CD4-positive, alpha-beta memory T cell (primary cell): Measurements from ENCODE around the gene CRB1. TPM values are rescaled to one million over a fixed set of nuclear protein-coding genes. Genes with fewer than 3 reads are reported as not detected.

Experiments
- CTCF ChIA-PET: fragments of 350-600 bp; sonication (Branson Sonifier 250); formaldehyde crosslinking; loops from one replicate; lab custom pipeline; 2021; ENCODE audit warnings: inconsistent platforms; ENCODE audit not compliant: partially characterized antibody; lab: Charles Lee
- POLR2A ChIA-PET: fragments of 350-600 bp; sonication (Branson Sonifier 250); formaldehyde crosslinking; loops from one replicate; lab custom pipeline; 2021; ENCODE audit not compliant: partially characterized antibody; lab: Charles Lee
- DNase-seq, 5 donors: peaks; one replicate each; pipeline versions ENCODE4 v3.0.0 to v3.0.0-alpha.2; 2020 to 2022; ENCODE audit warnings: mixed read lengths in 1 of 5
- H3K27ac ChIP-seq: one replicate; pipeline ENCODE4 v1.7.0; 2013; ENCODE audit warnings: low read depth, low read length
- H3K27me3 ChIP-seq: 2 replicates; pipeline ENCODE4 v1.7.0; 2013; ENCODE audit warnings: mild to moderate bottlenecking, low read length, moderate library complexity; ENCODE audit not compliant: insufficient read depth
- H3K36me3 ChIP-seq: 2 replicates; pipeline ENCODE4 v1.7.0; 2013; ENCODE audit warnings: mild to moderate bottlenecking, low read length, moderate library complexity; ENCODE audit not compliant: insufficient read depth
- H3K4me1 ChIP-seq: 2 replicates; pipeline ENCODE4 v1.7.0; 2013; ENCODE audit warnings: mild to moderate bottlenecking, low read length, moderate library complexity; ENCODE audit not compliant: insufficient read depth
- H3K4me3 ChIP-seq, 2 donors: one replicate each; pipeline ENCODE4 v1.7.0; 2013; ENCODE audit warnings: low read length in 2 of 2, mild to moderate bottlenecking in 1 of 2
- H3K9me3 ChIP-seq, 2 donors: one replicate each; pipeline ENCODE4 v1.7.0; 2013; ENCODE audit warnings: low read length in 2 of 2, control low read depth in 1 of 2; ENCODE audit not compliant: control insufficient read depth in 1 of 2
- H3K27ac Mint-ChIP-seq, 7 donors: one replicate each; pipeline ENCODE4 v1.8.0; 2020 to 2021; ENCODE audit warnings: mixed read lengths in 7 of 7, mild to moderate bottlenecking in 6 of 7, inconsistent platforms in 3 of 7, moderate library complexity in 3 of 7
- H3K27me3 Mint-ChIP-seq, 2 donors: one replicate each; pipeline ENCODE4 v1.8.0; 2020 to 2021; ENCODE audit warnings: mixed read lengths in 2 of 2
- H3K36me3 Mint-ChIP-seq, 2 donors: one replicate each; pipeline ENCODE4 v1.8.0; 2020 to 2021; ENCODE audit warnings: mixed read lengths in 2 of 2, inconsistent platforms in 1 of 2, mild to moderate bottlenecking in 1 of 2
- H3K4me1 Mint-ChIP-seq, 4 donors: one replicate each; pipeline ENCODE4 v1.8.0; 2020 to 2021; ENCODE audit warnings: mixed read lengths in 4 of 4, mild to moderate bottlenecking in 1 of 4
- H3K4me3 Mint-ChIP-seq, 8 donors: one replicate each; pipeline ENCODE4 v1.8.0; 2020 to 2021; ENCODE audit warnings: mixed read lengths in 8 of 8, mild to moderate bottlenecking in 7 of 8, moderate library complexity in 6 of 8, inconsistent platforms in 3 of 8
- H3K9me3 Mint-ChIP-seq, 8 donors: one replicate each; pipeline ENCODE4 v1.8.0; 2020 to 2021; ENCODE audit warnings: mixed read lengths in 8 of 8, mild to moderate bottlenecking in 5 of 8, inconsistent platforms in 3 of 8, moderate library complexity in 1 of 8
- intact Hi-C: fragments of 100-400 bp; cut with micrococcal nuclease; formaldehyde crosslinking; loops from one replicate; pipeline ENCODE4 v1.15.1; 2023
- polyA plus RNA-seq, 2 donors: library from polyadenylated mRNA; unstranded; fragments of 300-500 nt; fragmentation: Illumina TruSeq; gene quantifications; one replicate each; pipeline ENCODE4 v1.2.3, GENCODE V29; 2021
- total RNA-seq, 2 experiments: library from RNA; stranded (reverse); gene quantifications; one replicate each; pipeline ENCODE4 v1.2.3, GENCODE V29; 2021

The CRB1 gene
- total and polyA plus RNA-seq, 4 experiments from 2014 or later, result 0.10 to 0.55 (median 0.38) TPM

DNA sequence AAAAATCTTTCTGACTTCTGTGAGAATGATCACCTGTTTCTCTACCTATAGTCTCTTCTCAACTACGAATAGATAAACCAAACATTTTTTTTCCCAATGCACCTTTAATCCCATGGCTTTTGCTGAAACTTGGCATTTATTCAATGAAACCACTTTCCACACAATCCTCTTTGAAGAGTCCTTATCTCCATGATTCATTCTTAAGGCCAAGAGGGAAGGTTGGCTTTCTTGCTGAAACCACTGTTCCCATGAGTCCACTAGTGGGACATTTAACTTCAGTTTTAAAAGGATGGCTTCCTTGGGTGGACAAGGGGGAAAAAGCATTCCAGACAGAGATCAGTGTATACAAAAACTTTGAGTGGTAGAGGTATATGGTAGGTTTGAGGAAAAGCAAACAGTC is 73.6 kb downstream of the CRB1 start:
- no peaks in the 10 kb centered on the region for H3K9me3 ChIP-seq
- Mint-ChIP-seq H3K27ac (no peak overlapping the region), H3K4me3 (no peak overlapping the region), H3K27me3 (peaks cover 2 to 4% of the 10 kb centered on the region in 2 donors), H3K36me3 (no peaks in the 10 kb centered on the region), H3K4me1 (peaks cover 0 to 3% (median 1%) of the 10 kb centered on the region in 4 donors), H3K9me3 (no peaks in the 10 kb centered on the region)
- ChIA-PET POLR2A (no interaction called here), CTCF (no interaction called here)
- H3K27me3 ChIP-seq, result no peaks in the 10 kb centered on the region
- H3K4me1 ChIP-seq, result no peaks in the 10 kb centered on the region
- no peaks in the 10 kb centered on the region for H3K36me3 ChIP-seq
- no peak for DNase-seq
- intact Hi-C loops, result no loop called here
- no peak overlapping the region for H3K27ac ChIP-seq
- no peak overlapping the region for H3K4me3 ChIP-seq

DNA sequence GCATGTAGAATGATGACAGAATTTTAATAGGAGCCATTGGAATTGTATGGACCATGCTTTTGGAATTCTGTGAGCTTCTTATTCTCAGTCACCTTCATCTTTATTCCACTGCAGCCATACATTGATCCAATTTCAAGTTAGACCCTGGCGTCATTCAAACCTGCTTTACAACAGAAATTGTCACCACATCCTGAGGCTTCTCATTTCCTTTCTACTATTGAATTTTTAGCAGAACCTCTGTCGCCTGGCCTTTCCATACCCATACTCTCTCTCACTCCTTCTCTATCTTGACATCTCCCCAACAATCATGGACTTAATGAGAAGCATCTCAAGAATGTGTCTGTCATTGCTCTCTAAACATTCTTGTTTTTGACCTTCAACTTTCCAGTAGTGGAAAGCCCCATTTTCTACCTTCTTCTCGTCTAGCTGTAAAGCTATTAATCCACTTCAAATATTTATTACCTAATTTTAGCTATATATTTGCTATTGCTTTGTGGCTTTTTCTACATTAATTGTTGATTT is 74.1 kb downstream of the CRB1 start:
- POLR2A ChIA-PET, result no interaction called here
- CTCF ChIA-PET, result interaction anchor here (1.2 to 2.1 kb wide), 2 partner anchors 15 kb away, joined by 6 to 7 read pairs; no protein-coding TSS in a partner anchor

DNA sequence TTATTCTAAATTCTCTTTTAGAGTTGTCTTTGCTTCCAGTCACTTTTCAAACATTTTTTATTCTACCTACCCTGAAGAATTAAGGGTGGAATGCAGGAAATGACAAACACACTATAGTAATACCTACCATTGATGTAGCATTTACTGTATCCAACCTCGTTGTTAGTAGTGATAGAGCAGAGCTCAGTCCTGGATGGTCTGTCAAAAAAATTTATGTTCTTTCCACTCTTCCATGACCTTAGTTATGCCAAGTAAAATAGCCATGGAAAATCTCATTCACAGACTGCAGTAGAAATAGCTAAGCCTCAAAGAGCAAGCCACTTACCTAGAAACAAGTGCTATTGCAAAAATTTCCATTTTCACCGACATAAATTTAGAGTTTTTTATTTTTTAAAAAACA is 74.6 kb downstream of the CRB1 start:
- peaks cover 2 to 4% of the 10 kb centered on the region in 2 donors for H3K27me3 Mint-ChIP-seq
- H3K27ac Mint-ChIP-seq, result no peak overlapping the region
- no peak for DNase-seq
- no peaks in the 10 kb centered on the region for H3K4me1 ChIP-seq
- H3K4me3 Mint-ChIP-seq, result no peak overlapping the region
- no peaks in the 10 kb centered on the region for H3K36me3 ChIP-seq
- no peak overlapping the region for H3K27ac ChIP-seq
- no peaks in the 10 kb centered on the region for H3K27me3 ChIP-seq
- H3K4me3 ChIP-seq, result no peak overlapping the region
- no peaks in the 10 kb centered on the region for H3K9me3 ChIP-seq
- ChIA-PET CTCF (interaction anchor here (0.9 to 2.1 kb wide), 3 partner anchors 13 to 16 kb away, joined by 3 to 7 read pairs (median 6); no protein-coding TSS in a partner anchor), POLR2A (no interaction called here)
- intact Hi-C loops, result no loop called here
- H3K4me1 Mint-ChIP-seq, result peaks cover 0 to 3% (median 1%) of the 10 kb centered on the region in 4 donors
- no peaks in the 10 kb centered on the region for H3K36me3 Mint-ChIP-seq
- no peaks in the 10 kb centered on the region for H3K9me3 Mint-ChIP-seq

More for the DNA sequence above, 74.1 kb downstream of the CRB1 start:
- Mint-ChIP-seq H3K27ac (no peak overlapping the region), H3K4me1 (peaks cover 0 to 3% (median 1%) of the 10 kb centered on the region in 4 donors), H3K4me3 (no peak overlapping the region), H3K9me3 (no peaks in the 10 kb centered on the region), H3K36me3 (no peaks in the 10 kb centered on the region), H3K27me3 (peaks cover 2 to 4% of the 10 kb centered on the region in 2 donors)
- Histone ChIP-seq H3K27me3 (no peaks in the 10 kb centered on the region), H3K27ac (no peak overlapping the region), H3K4me1 (no peaks in the 10 kb centered on the region), H3K36me3 (no peaks in the 10 kb centered on the region), H3K9me3 (no peaks in the 10 kb centered on the region), H3K4me3 (no peak overlapping the region)
- no peak for DNase-seq
- intact Hi-C loops, result no loop called here

GRCh38 chr1:197343663-197344273 is 75.7 kb downstream of the CRB1 start:
- no peaks in the 10 kb centered on the region for H3K27me3 ChIP-seq
- no peaks in the 10 kb centered on the region for H3K36me3 ChIP-seq
- ChIA-PET POLR2A (no interaction called here), CTCF (interaction anchor here (0.9 to 2.1 kb wide), 2 partner anchors 13 to 14 kb away, joined by 3 to 7 read pairs; no protein-coding TSS in a partner anchor)
- intact Hi-C loops, result no loop called here
- DNase-seq, result no peak
- no peak overlapping the region for H3K4me3 ChIP-seq
- no peaks in the 10 kb centered on the region for H3K9me3 ChIP-seq
- Mint-ChIP-seq H3K9me3 (no peaks in the 10 kb centered on the region), H3K4me1 (peaks cover 0 to 3% (median 1%) of the 10 kb centered on the region in 4 donors), H3K4me3 (no peak overlapping the region), H3K27me3 (peaks cover 2 to 4% of the 10 kb centered on the region in 2 donors), H3K27ac (no peak overlapping the region), H3K36me3 (no peaks in the 10 kb centered on the region)
- no peak overlapping the region for H3K27ac ChIP-seq
- H3K4me1 ChIP-seq, result no peaks in the 10 kb centered on the region

DNA sequence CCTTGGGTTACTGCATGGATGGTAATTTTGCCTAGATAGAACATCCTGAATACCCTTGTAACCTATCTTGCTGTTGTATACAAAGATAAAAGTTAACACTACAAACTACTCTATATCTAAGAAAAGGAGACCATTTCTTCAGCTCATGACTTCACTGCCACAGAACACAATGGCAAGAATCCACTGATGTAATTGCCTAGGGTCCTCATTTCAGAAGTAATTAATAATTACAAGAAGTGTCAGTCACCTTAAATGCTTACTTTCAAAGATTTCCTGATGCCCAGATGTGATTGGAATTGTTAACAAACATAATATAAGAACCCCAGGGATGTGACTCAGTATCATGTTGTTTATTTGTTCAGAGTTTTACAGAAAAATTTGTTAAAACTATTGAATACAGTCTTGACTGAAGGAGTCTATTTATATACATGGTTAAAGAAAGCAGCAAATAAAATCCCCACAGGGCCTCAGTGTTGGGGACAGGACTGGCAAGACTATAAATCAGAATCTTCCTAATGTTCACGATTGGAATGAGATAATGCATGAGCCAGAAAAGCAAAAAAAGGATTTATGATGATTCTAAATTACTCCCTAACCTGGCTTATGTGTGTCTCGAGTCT is 83.9 kb downstream of the CRB1 start:
- intact Hi-C loops, result no loop called here
- no peak overlapping the region for H3K27ac Mint-ChIP-seq
- no peaks in the 10 kb centered on the region for H3K36me3 Mint-ChIP-seq
- Histone ChIP-seq H3K27ac (no peak overlapping the region), H3K9me3 (no peaks in the 10 kb centered on the region), H3K4me1 (no peaks in the 10 kb centered on the region), H3K36me3 (no peaks in the 10 kb centered on the region), H3K4me3 (no peak overlapping the region), H3K27me3 (no peaks in the 10 kb centered on the region)
- H3K27me3 Mint-ChIP-seq, result no peaks in the 10 kb centered on the region
- H3K9me3 Mint-ChIP-seq, result no peaks in the 10 kb centered on the region
- DNase-seq, result no peak
- H3K4me3 Mint-ChIP-seq, result no peak overlapping the region
- CTCF ChIA-PET, result no interaction called here
- POLR2A ChIA-PET, result no interaction called here
- peaks cover 0 to 2% (median under 1%) of the 10 kb centered on the region in 4 donors for H3K4me1 Mint-ChIP-seq

- H3K9me3 ChIP-seq, result no peaks in the 10 kb centered on the region
- intact Hi-C loops, result loop anchor here (5.0 kb wide), 1 partner anchor 37 kb away; no protein-coding TSS in a partner anchor
- Mint-ChIP-seq H3K27ac (no peak overlapping the region), H3K4me1 (peaks cover 0 to 3% (median 1%) of the 10 kb centered on the region in 4 donors), H3K9me3 (no peaks in the 10 kb centered on the region), H3K27me3 (no peaks in the 10 kb centered on the region), H3K36me3 (no peaks in the 10 kb centered on the region), H3K4me3 (no peak overlapping the region)
- no peak overlapping the region for H3K4me3 ChIP-seq
- no peaks in the 10 kb centered on the region for H3K36me3 ChIP-seq
- no peak overlapping the region for H3K27ac ChIP-seq
- DNase-seq, result no peak
- H3K27me3 ChIP-seq, result no peaks in the 10 kb centered on the region
- no peaks in the 10 kb centered on the region for H3K4me1 ChIP-seq
- POLR2A ChIA-PET, result no interaction called here
- CTCF ChIA-PET, result interaction anchor here (0.8 to 2.2 kb wide), 8 partner anchors 14 to 184 kb away, joined by 3 to 63 read pairs (median 4); no protein-coding TSS in a partner anchor
Observed at GRCh38 chr1:197355248-197355995, 87.4 kb downstream of the CRB1 start.
